ENCODE results near the gene MYO1H.
"Not testable (repeated sequence)": the region's sequence is repeated elsewhere in the genome, so short reads cannot be mapped to it uniquely, and the experiment has no call there.

The MYO1H gene

GRCh38 chr12:109418848-109419480 lies 71.3 kb downstream of the MYO1H start:
- DNase-seq (ENCODE audit: extremely low read depth, insufficient read length), result no peak
- Histone ChIP-seq H3K4me3 (replicated peaks; ENCODE audit: low read depth, low read length) (no peak overlapping the region), H3K36me3 (ENCODE audit: control insufficient read depth, insufficient read depth, low read length) (no peaks in the 10 kb centered on the region), H3K27me3 (replicated peaks; ENCODE audit: control insufficient read depth, insufficient read depth, low read length) (no peaks in the 10 kb centered on the region; the same call in 1 of the 2 replicates)
- no peak for TF ChIP-seq CTCF (IDR thresholded peaks at IDR 0.05; ENCODE audit: insufficient read depth, low read length, poor library complexity, severe bottlenecking)

GRCh38 chr12:109421355-109422087 lies 73.8 kb downstream of the MYO1H start:
- Histone ChIP-seq H3K27me3 (replicated peaks; ENCODE audit: control insufficient read depth, insufficient read depth, low read length) (no peaks in the 10 kb centered on the region; the same call in 1 of the 2 replicates), H3K36me3 (ENCODE audit: control insufficient read depth, insufficient read depth, low read length) (no peaks in the 10 kb centered on the region), H3K4me3 (replicated peaks; ENCODE audit: low read depth, low read length) (no peak overlapping the region)
- TF ChIP-seq CTCF (IDR thresholded peaks at IDR 0.05; ENCODE audit: insufficient read depth, low read length, poor library complexity, severe bottlenecking), result no peak
- DNase-seq (ENCODE audit: extremely low read depth, insufficient read length), result no peak

- Histone ChIP-seq H3K36me3 (ENCODE audit: control insufficient read depth, insufficient read depth, low read length) (no peaks in the 10 kb centered on the region), H3K27me3 (replicated peaks; ENCODE audit: control insufficient read depth, insufficient read depth, low read length) (no peaks in the 10 kb centered on the region; the same call in 1 of the 2 replicates), H3K4me3 (replicated peaks; ENCODE audit: low read depth, low read length) (no peak overlapping the region)
- no peak for DNase-seq (ENCODE audit: extremely low read depth, insufficient read length)
- TF ChIP-seq CTCF (IDR thresholded peaks at IDR 0.05; ENCODE audit: insufficient read depth, low read length, poor library complexity, severe bottlenecking), result no peak
Observed at GRCh38 chr12:109422251-109422650, 74.6 kb downstream of the MYO1H start.

- no peak for TF ChIP-seq CTCF (IDR thresholded peaks at IDR 0.05; ENCODE audit: insufficient read depth, low read length, poor library complexity, severe bottlenecking)
- no peaks in the 10 kb centered on the region for H3K36me3 ChIP-seq (ENCODE audit: control insufficient read depth, insufficient read depth, low read length)
- no peak for DNase-seq (ENCODE audit: extremely low read depth, insufficient read length)
- no peaks in the 10 kb centered on the region; the same call in 1 of the 2 replicates for H3K27me3 ChIP-seq (replicated peaks; ENCODE audit: control insufficient read depth, insufficient read depth, low read length)
- no peak overlapping the region for H3K4me3 ChIP-seq (replicated peaks; ENCODE audit: low read depth, low read length)
Observed at GRCh38 chr12:109423392-109423791, 75.7 kb downstream of the MYO1H start.

GRCh38 chr12:109428037-109428629 lies 80.4 kb downstream of the MYO1H start:
- no peaks in the 10 kb centered on the region for H3K36me3 ChIP-seq (ENCODE audit: control insufficient read depth, insufficient read depth, low read length)
- H3K27me3 ChIP-seq (replicated peaks; ENCODE audit: control insufficient read depth, insufficient read depth, low read length), result no peaks in the 10 kb centered on the region; the same call in 1 of the 2 replicates
- no peak overlapping the region for H3K4me3 ChIP-seq (replicated peaks; ENCODE audit: low read depth, low read length)
- peak; percentile 100 for TF ChIP-seq CTCF (IDR thresholded peaks at IDR 0.05; ENCODE audit: insufficient read depth, low read length, poor library complexity, severe bottlenecking)
- peak; percentile 61 for DNase-seq (ENCODE audit: extremely low read depth, insufficient read length)

GRCh38 chr12:109428804-109429203 lies 81.1 kb downstream of the MYO1H start:
- H3K27me3 ChIP-seq (replicated peaks; ENCODE audit: control insufficient read depth, insufficient read depth, low read length); DNase-seq (ENCODE audit: extremely low read depth, insufficient read length); H3K36me3 ChIP-seq (ENCODE audit: control insufficient read depth, insufficient read depth, low read length); H3K4me3 ChIP-seq (replicated peaks; ENCODE audit: low read depth, low read length): not testable (repeated sequence)

Data from GM06990 (cell line).